ENCODE measurements around the gene OR7G1. TPM values are rescaled to one million over a fixed set of nuclear protein-coding genes. Genes with fewer than 3 reads are reported as not detected.

OR7G1 gene
- total and polyA plus RNA-seq, 10 of the 15 experiments (the other 5 are each of a cell fraction or from before 2014, with no cell fraction given), result not detected

DNA sequence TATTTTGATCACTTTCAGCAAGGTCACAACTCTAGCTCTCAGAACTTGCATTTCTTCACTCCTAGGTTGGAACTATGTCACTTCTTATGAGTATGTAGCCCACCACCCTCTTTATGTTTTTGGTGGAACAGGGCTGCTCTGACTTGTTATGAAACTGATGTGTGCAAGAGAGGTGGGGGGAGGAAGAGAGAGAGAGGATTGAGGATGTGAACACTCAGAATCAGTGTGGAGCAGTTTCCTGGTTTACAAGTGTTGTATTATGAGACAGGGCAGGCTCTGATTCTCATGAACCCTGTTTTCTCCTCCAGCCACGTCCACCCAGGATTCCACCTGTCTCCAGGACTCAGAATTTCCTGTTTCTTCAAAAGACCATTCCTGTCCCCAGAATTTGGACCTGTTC is 40.7 kb upstream of the OR7G1 start:
- RAD21 ChIA-PET (ENCODE audit: unreplicated experiment), result no interaction called here
- Histone ChIP-seq H3K9ac (ENCODE audit: control insufficient read depth, insufficient read depth, low read length) (no peak overlapping the region), H4K20me1 (ENCODE audit: control insufficient read depth, insufficient read depth) (no peaks in the 10 kb centered on the region), H3K27ac (ENCODE audit: control insufficient read depth, insufficient read depth) (peak overlapping the region; percentile 4; the same call in 1 of the 2 replicates), H3K4me2 (ENCODE audit: control insufficient read depth, insufficient read depth) (no peak overlapping the region), H3K4me3 (no peak overlapping the region), H3K4me1 (ENCODE audit: control insufficient read depth, insufficient read depth, low read length) (no peaks in the 10 kb centered on the region), H3K79me2 (ENCODE audit: control insufficient read depth, insufficient read depth, low read length) (peaks cover 11% of the 10 kb centered on the region), H3K9me3 (replicated peaks; ENCODE audit: control insufficient read depth, insufficient read depth, low read length) (peaks cover 52% of the 10 kb centered on the region), H2AFZ (ENCODE audit: control insufficient read depth, low read depth, low read length) (no peak overlapping the region), H3K36me3 (ENCODE audit: control insufficient read depth in 2 of 2, insufficient read depth in 2 of 2, low read length in 1 of 2) (peaks cover 47 to 63% of the 10 kb centered on the region in 2 experiments), H3K27me3 (replicated peaks in 1 of 2; ENCODE audit: control insufficient read depth in 2 of 2, insufficient read depth in 2 of 2, low read length in 1 of 2) (no peaks in the 10 kb centered on the region)
- CTCF ChIA-PET, result no interaction called here
- POLR2A ChIA-PET, result no interaction called here
- ATAC-seq, result no peak
- SMC1A ChIA-PET (ENCODE audit: uncharacterized antibody, unreplicated experiment), result no interaction called here
- intact Hi-C loops (cut with micrococcal nuclease; ENCODE audit: unreplicated experiment), result no loop called here
- TF ChIP-seq MEF2A (IDR thresholded peaks at IDR 0.05; ENCODE audit: insufficient read depth, low read depth, low read length) (no peak), TARDBP (IDR thresholded peaks at IDR 0.05; ENCODE audit: borderline replicate concordance) (no peak), RCOR1 (conservative IDR thresholded peaks at IDR 0.05; ENCODE audit: low read depth, low read length) (no peak), MXI1 (IDR thresholded peaks at IDR 0.05; ENCODE audit: low read depth, low read length) (no peak), NFYB (IDR thresholded peaks at IDR 0.05; ENCODE audit: insufficient read depth, low read depth, low read length) (no peak), HDAC6 (IDR thresholded peaks at IDR 0.05; ENCODE audit: unreplicated experiment) (no peak), NFIC (IDR thresholded peaks at IDR 0.05; ENCODE audit: low read depth, low read length) (no peak), SREBF2 (IDR thresholded peaks at IDR 0.05; ENCODE audit: low read length) (no peak), YBX1 (IDR thresholded peaks at IDR 0.05) (no peak), EED (IDR thresholded peaks at IDR 0.05; ENCODE audit: low read depth) (no peak), EGR1 (IDR thresholded peaks at IDR 0.05; ENCODE audit: borderline replicate concordance in 1 of 2, low read depth in 2 of 2, low read length in 2 of 2) (no peak), TBL1XR1 (IDR thresholded peaks at IDR 0.05; ENCODE audit: low read depth, low read length) (no peak), FOXM1 (IDR thresholded peaks at IDR 0.05; ENCODE audit: low read depth, low read length) (no peak)
- TF ChIP-seq, protein P1, sequence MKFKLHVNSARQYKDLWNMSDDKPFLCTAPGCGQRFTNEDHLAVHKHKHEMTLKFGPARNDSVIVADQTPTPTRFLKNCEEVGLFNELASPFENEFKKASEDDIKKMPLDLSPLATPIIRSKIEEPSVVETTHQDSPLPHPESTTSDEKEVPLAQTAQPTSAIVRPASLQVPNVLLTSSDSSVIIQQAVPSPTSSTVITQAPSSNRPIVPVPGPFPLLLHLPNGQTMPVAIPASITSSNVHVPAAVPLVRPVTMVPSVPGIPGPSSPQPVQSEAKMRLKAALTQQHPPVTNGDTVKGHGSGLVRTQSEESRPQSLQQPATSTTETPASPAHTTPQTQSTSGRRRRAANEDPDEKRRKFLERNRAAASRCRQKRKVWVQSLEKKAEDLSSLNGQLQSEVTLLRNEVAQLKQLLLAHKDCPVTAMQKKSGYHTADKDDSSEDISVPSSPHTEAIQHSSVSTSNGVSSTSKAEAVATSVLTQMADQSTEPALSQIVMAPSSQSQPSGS (IDR thresholded peaks at IDR 0.05; ENCODE audit: low read length), result no peak
- TF ChIP-seq, protein P2, sequence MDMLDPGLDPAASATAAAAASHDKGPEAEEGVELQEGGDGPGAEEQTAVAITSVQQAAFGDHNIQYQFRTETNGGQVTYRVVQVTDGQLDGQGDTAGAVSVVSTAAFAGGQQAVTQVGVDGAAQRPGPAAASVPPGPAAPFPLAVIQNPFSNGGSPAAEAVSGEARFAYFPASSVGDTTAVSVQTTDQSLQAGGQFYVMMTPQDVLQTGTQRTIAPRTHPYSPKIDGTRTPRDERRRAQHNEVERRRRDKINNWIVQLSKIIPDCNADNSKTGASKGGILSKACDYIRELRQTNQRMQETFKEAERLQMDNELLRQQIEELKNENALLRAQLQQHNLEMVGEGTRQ (IDR thresholded peaks at IDR 0.05; ENCODE audit: borderline replicate concordance, low read depth, low read length), result no peak
- TF ChIP-seq, protein P3, sequence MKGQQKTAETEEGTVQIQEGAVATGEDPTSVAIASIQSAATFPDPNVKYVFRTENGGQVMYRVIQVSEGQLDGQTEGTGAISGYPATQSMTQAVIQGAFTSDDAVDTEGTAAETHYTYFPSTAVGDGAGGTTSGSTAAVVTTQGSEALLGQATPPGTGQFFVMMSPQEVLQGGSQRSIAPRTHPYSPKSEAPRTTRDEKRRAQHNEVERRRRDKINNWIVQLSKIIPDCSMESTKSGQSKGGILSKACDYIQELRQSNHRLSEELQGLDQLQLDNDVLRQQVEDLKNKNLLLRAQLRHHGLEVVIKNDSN (IDR thresholded peaks at IDR 0.05; ENCODE audit: borderline replicate concordance, extremely low read length, insufficient read depth, low read depth, low read length), result no peak
- TF ChIP-seq, protein P4, sequence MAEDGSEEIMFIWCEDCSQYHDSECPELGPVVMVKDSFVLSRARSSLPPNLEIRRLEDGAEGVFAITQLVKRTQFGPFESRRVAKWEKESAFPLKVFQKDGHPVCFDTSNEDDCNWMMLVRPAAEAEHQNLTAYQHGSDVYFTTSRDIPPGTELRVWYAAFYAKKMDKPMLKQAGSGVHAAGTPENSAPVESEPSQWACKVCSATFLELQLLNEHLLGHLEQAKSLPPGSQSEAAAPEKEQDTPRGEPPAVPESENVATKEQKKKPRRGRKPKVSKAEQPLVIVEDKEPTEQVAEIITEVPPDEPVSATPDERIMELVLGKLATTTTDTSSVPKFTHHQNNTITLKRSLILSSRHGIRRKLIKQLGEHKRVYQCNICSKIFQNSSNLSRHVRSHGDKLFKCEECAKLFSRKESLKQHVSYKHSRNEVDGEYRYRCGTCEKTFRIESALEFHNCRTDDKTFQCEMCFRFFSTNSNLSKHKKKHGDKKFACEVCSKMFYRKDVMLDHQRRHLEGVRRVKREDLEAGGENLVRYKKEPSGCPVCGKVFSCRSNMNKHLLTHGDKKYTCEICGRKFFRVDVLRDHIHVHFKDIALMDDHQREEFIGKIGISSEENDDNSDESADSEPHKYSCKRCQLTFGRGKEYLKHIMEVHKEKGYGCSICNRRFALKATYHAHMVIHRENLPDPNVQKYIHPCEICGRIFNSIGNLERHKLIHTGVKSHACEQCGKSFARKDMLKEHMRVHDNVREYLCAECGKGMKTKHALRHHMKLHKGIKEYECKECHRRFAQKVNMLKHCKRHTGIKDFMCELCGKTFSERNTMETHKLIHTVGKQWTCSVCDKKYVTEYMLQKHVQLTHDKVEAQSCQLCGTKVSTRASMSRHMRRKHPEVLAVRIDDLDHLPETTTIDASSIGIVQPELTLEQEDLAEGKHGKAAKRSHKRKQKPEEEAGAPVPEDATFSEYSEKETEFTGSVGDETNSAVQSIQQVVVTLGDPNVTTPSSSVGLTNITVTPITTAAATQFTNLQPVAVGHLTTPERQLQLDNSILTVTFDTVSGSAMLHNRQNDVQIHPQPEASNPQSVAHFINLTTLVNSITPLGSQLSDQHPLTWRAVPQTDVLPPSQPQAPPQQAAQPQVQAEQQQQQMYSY (CRISPR knock-in tag; IDR thresholded peaks at IDR 0.05), result no peak
- in situ Hi-C loops (cut with MboI), result no loop called here
- 64% methylated on average over 1 of the region's 1 CpG for WGBS (ENCODE audit: insufficient coverage, insufficient replicate concordance, low lambda C conversion rate, missing lambda C conversion rate)
- BruUV-seq (replicated peaks), result no TSS peak
- FAIRE-seq, result no peak
- no peak for DNase-seq (ENCODE audit: low read depth, low spot score)
